ENCODE data around the gene SNX30.

SNX30 gene

DNA sequence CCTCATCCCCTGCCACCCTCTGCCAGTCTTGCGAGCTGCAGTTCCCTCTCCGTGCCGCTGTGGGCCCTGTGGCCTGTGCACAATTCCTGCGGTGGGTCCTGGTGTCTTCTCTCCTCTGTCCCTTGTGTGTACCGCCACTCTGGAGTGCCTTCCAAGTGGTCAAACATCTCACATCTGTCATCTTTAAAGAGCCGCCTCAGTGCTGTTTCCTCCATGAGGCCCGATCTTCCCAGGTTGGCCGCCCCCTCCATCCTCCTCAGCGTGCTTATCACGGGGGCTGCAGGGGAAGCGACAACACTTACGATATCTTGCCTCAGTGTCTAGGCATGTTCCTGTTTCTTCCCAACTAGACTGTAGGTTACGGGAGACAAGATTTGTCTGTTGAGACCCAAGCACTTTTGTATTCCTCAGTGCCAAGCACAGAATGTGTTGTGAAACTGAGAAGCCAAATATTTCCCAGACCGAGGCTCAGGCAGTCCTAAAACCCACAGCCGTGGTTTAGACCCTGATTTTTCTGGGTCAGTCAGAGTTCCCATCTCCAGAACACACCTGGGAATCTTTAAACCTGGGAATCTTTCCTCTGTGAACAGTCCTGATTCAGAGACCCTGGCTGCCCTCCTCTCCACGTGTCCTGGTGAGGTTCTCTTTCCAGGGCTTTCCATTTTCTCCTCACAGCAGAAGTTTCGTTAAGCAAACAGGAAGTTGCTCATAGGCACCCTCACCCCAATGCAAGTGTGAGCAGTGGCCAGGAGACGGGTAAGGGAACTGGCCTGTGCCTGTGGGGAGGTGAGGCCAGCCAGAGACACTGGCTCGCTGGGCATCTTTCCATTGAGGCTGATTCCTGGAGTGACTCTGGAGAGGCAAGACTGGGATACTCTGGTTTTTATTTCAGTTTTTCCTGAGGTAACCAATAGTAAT lies 111.3 kb downstream of the SNX30 start:
- no peak overlapping the region for H2AFZ ChIP-seq (ENCODE audit: low read depth, low read length)
- H4K20me1 ChIP-seq (ENCODE audit: insufficient read depth, low read length) = no peaks in the 10 kb centered on the region
- ATAC-seq (ENCODE audit: insufficient read depth, low read depth) (no peak), DNase-seq (no peak)
- no peaks in the 10 kb centered on the region for H3K79me2 ChIP-seq (ENCODE audit: insufficient read depth, low read length)
- H3K9me3 ChIP-seq (ENCODE audit: insufficient read depth, low read length, severe bottlenecking) = no peaks in the 10 kb centered on the region
- no peak overlapping the region for H3K4me3 ChIP-seq (ENCODE audit: low read depth in 1 of 2, low read length in 2 of 2)
- no peaks in the 10 kb centered on the region for H3K4me1 ChIP-seq (ENCODE audit: insufficient read depth, low read length)
- H3K27ac ChIP-seq (ENCODE audit: low read length) = no peak overlapping the region
- H3K36me3 ChIP-seq (ENCODE audit: insufficient read depth, low read length) = no peaks in the 10 kb centered on the region
- TF ChIP-seq CTCF (IDR thresholded peaks at IDR 0.05; ENCODE audit: borderline replicate concordance, extremely low read depth, low read length, poor library complexity, severe bottlenecking) = no peak
- no peak for TF ChIP-seq EZH2 (IDR thresholded peaks at IDR 0.05; ENCODE audit: borderline replicate concordance, low read depth, low read length, severe bottlenecking)
- no peak overlapping the region for H3K9ac ChIP-seq (ENCODE audit: low read depth, low read length)
- H3K4me2 ChIP-seq (ENCODE audit: insufficient read depth, low read length) = no peak overlapping the region
- no peaks in the 10 kb centered on the region for H3K27me3 ChIP-seq (ENCODE audit: insufficient read depth, low read length, poor library complexity)

DNA sequence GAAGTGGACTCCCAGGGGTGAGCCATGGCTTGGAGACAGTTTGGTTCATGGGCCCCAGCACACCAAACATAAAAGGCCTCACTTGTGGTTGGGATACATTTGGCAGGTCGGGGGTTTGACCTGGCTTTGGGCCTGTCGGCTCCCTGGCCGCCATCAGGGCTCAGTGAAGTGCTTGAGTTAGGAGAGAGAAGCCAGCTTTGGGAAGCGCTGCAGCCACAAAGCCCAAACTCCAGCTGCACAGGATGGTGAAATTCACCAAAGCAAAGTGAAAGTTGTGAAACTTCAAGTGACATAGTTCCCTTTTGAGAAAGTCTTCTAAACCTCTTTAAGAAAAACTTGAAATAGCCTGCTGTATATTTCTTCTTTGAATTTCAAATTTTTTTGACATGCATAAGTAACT lies 112.7 kb downstream of the SNX30 start:
- no peak for ATAC-seq (ENCODE audit: insufficient read depth, low read depth)
- no peak for DNase-seq
- no peaks in the 10 kb centered on the region for H3K9me3 ChIP-seq (ENCODE audit: insufficient read depth, low read length, severe bottlenecking)
- H3K4me2 ChIP-seq (ENCODE audit: insufficient read depth, low read length) = no peak overlapping the region
- H4K20me1 ChIP-seq (ENCODE audit: insufficient read depth, low read length) = no peaks in the 10 kb centered on the region
- no peak overlapping the region for H2AFZ ChIP-seq (ENCODE audit: low read depth, low read length)
- H3K36me3 ChIP-seq (ENCODE audit: insufficient read depth, low read length) = no peaks in the 10 kb centered on the region
- no peak overlapping the region for H3K4me3 ChIP-seq (ENCODE audit: low read depth in 1 of 2, low read length in 2 of 2)
- no peak overlapping the region for H3K9ac ChIP-seq (ENCODE audit: low read depth, low read length)
- TF ChIP-seq EZH2 (IDR thresholded peaks at IDR 0.05; ENCODE audit: borderline replicate concordance, low read depth, low read length, severe bottlenecking) (no peak), CTCF (IDR thresholded peaks at IDR 0.05; ENCODE audit: borderline replicate concordance, extremely low read depth, low read length, poor library complexity, severe bottlenecking) (no peak)
- no peaks in the 10 kb centered on the region for H3K79me2 ChIP-seq (ENCODE audit: insufficient read depth, low read length)
- no peak overlapping the region for H3K27ac ChIP-seq (ENCODE audit: low read length)
- no peaks in the 10 kb centered on the region for H3K27me3 ChIP-seq (ENCODE audit: insufficient read depth, low read length, poor library complexity)
- no peaks in the 10 kb centered on the region for H3K4me1 ChIP-seq (ENCODE audit: insufficient read depth, low read length)

DNA sequence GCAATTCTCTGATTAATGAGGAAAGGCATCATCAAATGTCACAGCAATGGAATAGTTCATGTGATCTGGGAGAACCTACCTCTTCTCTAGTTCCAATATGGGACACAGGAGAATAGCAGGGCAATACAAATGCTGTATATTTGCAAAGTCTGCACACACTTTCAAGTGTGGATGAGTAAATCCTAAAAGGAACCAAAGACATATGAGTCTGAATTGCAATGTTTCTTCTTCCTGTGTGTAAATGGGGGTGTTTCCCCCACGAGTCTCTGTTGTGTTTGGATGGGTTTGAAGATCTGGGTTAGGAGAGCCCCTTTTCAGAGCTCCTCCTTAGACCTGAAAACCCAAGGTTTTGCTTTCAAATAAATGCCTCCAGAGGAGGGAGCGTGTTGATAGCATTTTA lies 113.2 kb downstream of the SNX30 start:
- no peaks in the 10 kb centered on the region for H3K36me3 ChIP-seq (ENCODE audit: insufficient read depth, low read length)
- H3K4me2 ChIP-seq (ENCODE audit: insufficient read depth, low read length) = no peak overlapping the region
- TF ChIP-seq CTCF (IDR thresholded peaks at IDR 0.05; ENCODE audit: borderline replicate concordance, extremely low read depth, low read length, poor library complexity, severe bottlenecking) = no peak
- TF ChIP-seq EZH2 (IDR thresholded peaks at IDR 0.05; ENCODE audit: borderline replicate concordance, low read depth, low read length, severe bottlenecking) = no peak
- H3K9ac ChIP-seq (ENCODE audit: low read depth, low read length) = no peak overlapping the region
- no peak overlapping the region for H2AFZ ChIP-seq (ENCODE audit: low read depth, low read length)
- H3K27ac ChIP-seq (ENCODE audit: low read length) = no peak overlapping the region
- no peaks in the 10 kb centered on the region for H3K79me2 ChIP-seq (ENCODE audit: insufficient read depth, low read length)
- no peaks in the 10 kb centered on the region for H3K4me1 ChIP-seq (ENCODE audit: insufficient read depth, low read length)
- ATAC-seq (ENCODE audit: insufficient read depth, low read depth) = no peak
- H3K9me3 ChIP-seq (ENCODE audit: insufficient read depth, low read length, severe bottlenecking) = no peaks in the 10 kb centered on the region
- H3K27me3 ChIP-seq (ENCODE audit: insufficient read depth, low read length, poor library complexity) = no peaks in the 10 kb centered on the region
- no peak for DNase-seq
- H3K4me3 ChIP-seq (ENCODE audit: low read depth in 1 of 2, low read length in 2 of 2) = no peak overlapping the region
- H4K20me1 ChIP-seq (ENCODE audit: insufficient read depth, low read length) = no peaks in the 10 kb centered on the region
